ENCODE data around the gene HACD3. TPM values are rescaled to one million over a fixed set of nuclear protein-coding genes. Genes with fewer than 3 reads are reported as not detected.
A peak's percentile ranks its signal among the peaks of the same experiment; 100 is the strongest.

Gene HACD3
- total RNA-seq, 1 experiment from 2014 or later: 157 TPM

DNA sequence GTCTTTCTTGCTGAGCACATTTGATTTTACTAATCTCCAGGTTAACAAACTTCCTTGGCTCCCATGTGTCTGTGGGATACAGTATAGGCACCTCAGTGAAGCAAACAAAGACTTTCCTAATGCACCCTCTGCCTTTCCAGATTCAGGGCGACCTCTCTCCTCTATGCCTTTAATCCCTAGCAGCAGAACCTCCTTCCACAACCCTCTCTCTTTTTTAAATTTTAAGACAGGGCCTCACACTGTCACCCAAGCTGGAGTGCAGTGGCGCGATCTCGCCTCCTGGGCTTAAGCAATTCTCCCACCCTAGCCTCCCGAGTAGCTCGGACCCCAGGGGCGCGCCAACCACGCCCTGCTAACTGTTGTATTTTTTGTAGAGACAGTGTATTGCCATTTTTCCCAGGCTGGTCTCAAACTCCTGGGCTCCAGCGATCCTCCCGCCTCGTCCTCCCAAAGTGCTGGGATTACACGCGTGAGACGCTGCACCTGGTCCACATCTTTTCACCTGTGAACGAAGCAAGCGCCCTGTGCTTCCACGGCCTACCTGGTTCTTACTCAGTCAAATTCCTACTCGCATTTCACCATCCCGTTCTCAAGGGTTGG, 1.7 kb upstream of the HACD3 start:
- intact Hi-C loops (cut with micrococcal nuclease; ENCODE audit: unreplicated experiment): no loop called here
- Histone ChIP-seq H3K36me3 (ENCODE audit: insufficient read depth, low read length, poor library complexity, severe bottlenecking) (no peaks in the 10 kb centered on the region), H3K27ac (ENCODE audit: low read depth, low read length, poor library complexity, severe bottlenecking) (peak overlapping the region; percentile 26), H3K4me3 (ENCODE audit: low read depth, low read length, poor library complexity, severe bottlenecking) (no peak overlapping the region), H3K4me1 (ENCODE audit: insufficient read depth, low read length, poor library complexity, severe bottlenecking) (peaks cover 33% of the 10 kb centered on the region), H3K27me3 (replicated peaks; ENCODE audit: insufficient read depth, low read depth, low read length, poor library complexity) (no peaks in the 10 kb centered on the region), H3K9me3 (ENCODE audit: low read depth, low read length, poor library complexity, severe bottlenecking) (no peaks in the 10 kb centered on the region)
- no peak for DNase-seq (ENCODE audit: low spot score)
- no TSS peak for BruUV-seq (replicated peaks)
- ChIA-PET CTCF (no interaction called here), POLR2A (ENCODE audit: low non-redundant PET) (no interaction called here)
- TF ChIP-seq, protein P1, sequence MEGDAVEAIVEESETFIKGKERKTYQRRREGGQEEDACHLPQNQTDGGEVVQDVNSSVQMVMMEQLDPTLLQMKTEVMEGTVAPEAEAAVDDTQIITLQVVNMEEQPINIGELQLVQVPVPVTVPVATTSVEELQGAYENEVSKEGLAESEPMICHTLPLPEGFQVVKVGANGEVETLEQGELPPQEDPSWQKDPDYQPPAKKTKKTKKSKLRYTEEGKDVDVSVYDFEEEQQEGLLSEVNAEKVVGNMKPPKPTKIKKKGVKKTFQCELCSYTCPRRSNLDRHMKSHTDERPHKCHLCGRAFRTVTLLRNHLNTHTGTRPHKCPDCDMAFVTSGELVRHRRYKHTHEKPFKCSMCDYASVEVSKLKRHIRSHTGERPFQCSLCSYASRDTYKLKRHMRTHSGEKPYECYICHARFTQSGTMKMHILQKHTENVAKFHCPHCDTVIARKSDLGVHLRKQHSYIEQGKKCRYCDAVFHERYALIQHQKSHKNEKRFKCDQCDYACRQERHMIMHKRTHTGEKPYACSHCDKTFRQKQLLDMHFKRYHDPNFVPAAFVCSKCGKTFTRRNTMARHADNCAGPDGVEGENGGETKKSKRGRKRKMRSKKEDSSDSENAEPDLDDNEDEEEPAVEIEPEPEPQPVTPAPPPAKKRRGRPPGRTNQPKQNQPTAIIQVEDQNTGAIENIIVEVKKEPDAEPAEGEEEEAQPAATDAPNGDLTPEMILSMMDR (conservative IDR thresholded peaks at IDR 0.05; ENCODE audit: low read depth, low read length): no peak
- no peak for TF ChIP-seq EZH2 (IDR thresholded peaks at IDR 0.05; ENCODE audit: borderline replicate concordance, low read depth, low read length, poor library complexity, severe bottlenecking)

DNA sequence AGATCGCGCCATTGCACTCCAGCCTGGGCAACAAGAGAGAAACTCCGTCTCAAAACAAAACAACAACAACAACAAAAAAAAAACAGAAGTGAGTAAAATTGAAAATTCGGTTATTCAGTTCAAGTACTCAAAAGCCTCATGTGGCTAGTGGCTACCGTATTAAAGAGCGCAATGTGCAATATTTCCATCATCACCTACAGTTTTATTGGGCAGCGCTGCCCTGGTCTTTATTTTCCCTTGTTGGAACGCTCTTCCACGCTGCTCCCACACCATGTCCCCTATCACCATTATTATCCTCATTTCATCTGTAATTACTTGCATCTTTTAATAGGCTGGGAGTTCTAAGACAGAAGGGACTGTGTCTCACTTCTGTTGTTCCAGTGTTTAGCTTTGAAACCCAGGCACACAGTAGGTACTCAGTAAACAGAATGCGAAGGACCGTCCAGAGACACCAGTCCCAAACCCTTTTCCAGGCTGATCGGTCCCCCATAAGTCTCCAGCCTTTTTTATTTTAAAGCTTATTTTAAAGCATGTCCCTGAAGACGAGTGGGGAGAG, 423 bp upstream of the HACD3 start:
- ChIA-PET POLR2A (ENCODE audit: low non-redundant PET) (interaction anchor here (0.5 to 0.7 kb wide), 2 partner anchors 12 to 42 kb away, joined by 6 to 12 read pairs; no protein-coding TSS in a partner anchor), CTCF (no interaction called here)
- TF ChIP-seq, protein P1 (conservative IDR thresholded peaks at IDR 0.05; ENCODE audit: low read depth, low read length): no peak
- TF ChIP-seq EZH2 (IDR thresholded peaks at IDR 0.05; ENCODE audit: borderline replicate concordance, low read depth, low read length, poor library complexity, severe bottlenecking): no peak
- Histone ChIP-seq H3K36me3 (ENCODE audit: insufficient read depth, low read length, poor library complexity, severe bottlenecking) (no peaks in the 10 kb centered on the region), H3K4me3 (ENCODE audit: low read depth, low read length, poor library complexity, severe bottlenecking) (peak overlapping the region; percentile 95), H3K27ac (ENCODE audit: low read depth, low read length, poor library complexity, severe bottlenecking) (peak overlapping the region; percentile 97), H3K27me3 (replicated peaks; ENCODE audit: insufficient read depth, low read depth, low read length, poor library complexity) (no peaks in the 10 kb centered on the region), H3K4me1 (ENCODE audit: insufficient read depth, low read length, poor library complexity, severe bottlenecking) (peaks cover 37% of the 10 kb centered on the region), H3K9me3 (ENCODE audit: low read depth, low read length, poor library complexity, severe bottlenecking) (no peaks in the 10 kb centered on the region)
- no peak for DNase-seq (ENCODE audit: low spot score)
- BruUV-seq (replicated peaks): no TSS peak
- intact Hi-C loops (cut with micrococcal nuclease; ENCODE audit: unreplicated experiment): no loop called here

DNA sequence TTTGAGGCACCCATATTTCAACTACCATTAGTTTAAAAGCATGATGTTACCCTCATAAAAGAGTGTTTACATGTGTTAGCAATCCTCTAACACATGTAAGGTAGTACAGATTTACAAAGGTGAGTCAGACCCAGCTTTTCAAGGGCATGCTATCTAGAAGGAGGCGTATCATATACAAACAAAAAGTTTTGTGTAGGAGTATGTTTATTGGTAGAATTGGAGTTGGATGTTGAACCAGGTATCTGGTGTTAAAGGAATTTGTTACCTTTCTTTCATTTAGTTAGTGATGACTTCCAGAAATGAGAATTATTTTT, 2.4 kb downstream of the HACD3 start:
- Histone ChIP-seq H3K27me3 (replicated peaks; ENCODE audit: insufficient read depth, low read depth, low read length, poor library complexity) (no peaks in the 10 kb centered on the region), H3K4me3 (ENCODE audit: low read depth, low read length, poor library complexity, severe bottlenecking) (peak overlapping the region; percentile 95), H3K27ac (ENCODE audit: low read depth, low read length, poor library complexity, severe bottlenecking) (no peak overlapping the region), H3K4me1 (ENCODE audit: insufficient read depth, low read length, poor library complexity, severe bottlenecking) (peaks cover 27% of the 10 kb centered on the region), H3K9me3 (ENCODE audit: low read depth, low read length, poor library complexity, severe bottlenecking) (no peaks in the 10 kb centered on the region), H3K36me3 (ENCODE audit: insufficient read depth, low read length, poor library complexity, severe bottlenecking) (no peaks in the 10 kb centered on the region)
- CTCF ChIA-PET: no interaction called here
- POLR2A ChIA-PET (ENCODE audit: low non-redundant PET): no interaction called here
- no TSS peak for BruUV-seq (replicated peaks)
- intact Hi-C loops (cut with micrococcal nuclease; ENCODE audit: unreplicated experiment): no loop called here
- no peak for TF ChIP-seq EZH2 (IDR thresholded peaks at IDR 0.05; ENCODE audit: borderline replicate concordance, low read depth, low read length, poor library complexity, severe bottlenecking)
- TF ChIP-seq, protein P1 (conservative IDR thresholded peaks at IDR 0.05; ENCODE audit: low read depth, low read length): no peak
- DNase-seq (ENCODE audit: low spot score): no peak
